Measurements from ENCODE around the gene MYH11. TPM values are rescaled to one million over a fixed set of nuclear protein-coding genes. Genes with fewer than 3 reads are reported as not detected.

MYH11 gene
- total and polyA plus RNA-seq, 2 of the 13 experiments (the other 11 are each of a cell fraction or from before 2014, with no cell fraction given), result not detected

- TF ChIP-seq AKNA (CRISPR knock-in tag; IDR thresholded peaks at IDR 0.05; ENCODE audit: borderline replicate concordance) (no peak), ZSCAN25 (CRISPR knock-in tag; IDR thresholded peaks at IDR 0.05) (peak; percentile 78; the same call in 1 of the 2 replicates), NR1H2 (CRISPR knock-in tag; IDR thresholded peaks at IDR 0.05; ENCODE audit: borderline replicate concordance, low read depth) (no peak; the same call in 1 of the 2 replicates), REL (CRISPR knock-in tag; conservative IDR thresholded peaks at IDR 0.05) (no peak), HNRNPH1 (optimal IDR thresholded peaks at IDR 0.05; ENCODE audit: low read depth, low read length) (no peak), HNF1A (IDR thresholded peaks at IDR 0.05; ENCODE audit: low read depth) (no peak), HNF1A (CRISPR knock-in tag; IDR thresholded peaks at IDR 0.05; ENCODE audit: borderline replicate concordance) (0 out of 2 replicates have a peak, but pooled peaks have one; percentile 19), NFE2 (CRISPR knock-in tag; IDR thresholded peaks at IDR 0.05) (no peak), U2AF1 (optimal IDR thresholded peaks at IDR 0.05; ENCODE audit: low read depth, low read length) (peak; percentile 94), FLYWCH1 (CRISPR knock-in tag; IDR thresholded peaks at IDR 0.05) (no peak), ZNF83 (CRISPR knock-in tag; IDR thresholded peaks at IDR 0.05; ENCODE audit: borderline replicate concordance) (no peak), KLF9 (CRISPR knock-in tag; IDR thresholded peaks at IDR 0.05; ENCODE audit: low read depth) (no peak; the same call in 1 of the 2 replicates), IKZF4 (CRISPR knock-in tag; IDR thresholded peaks at IDR 0.05; ENCODE audit: borderline replicate concordance, low read depth, not compliant biosample characterization) (peak; percentile 14)
These were observed 31.5 kb upstream of the MYH11 start, which contains the start of gene CEP20 (continued) for GRCh38 chr16:15888072-15888976.

Measured in HepG2 (cell line).